Right ventricle myocardium inferior (tissue), 1 donor: ENCODE measurements around the gene HDAC6. TPM values are rescaled to one million over a fixed set of nuclear protein-coding genes. Genes with fewer than 3 reads are reported as not detected.

Experiments
- ATAC-seq: fragments of 200-7000 bp; cut with Tn5 transposase; one replicate; pipeline ENCODE4 v1.9.1; 2020; ENCODE audit warnings: mild to moderate bottlenecking, moderate library complexity
- DNase-seq: peaks from one replicate; pipeline ENCODE4 v3.0.0; 2021; ENCODE audit errors: missing footprints
- intact Hi-C: fragments of 100-400 bp; cut with DNase I; formaldehyde crosslinking; loops from one replicate; pipeline ENCODE4 v1.11.0; 2022
- total RNA-seq: library from RNA; stranded (reverse); fragmentation: NEBNext Ultra II Directional; extraction: Animal tissue kit (Norgen Biotek cat#: 25700); gene quantifications from one replicate; pipeline ENCODE4 v1.2.1, GENCODE V29; 2021
- donor health status: DM: no; HTN: yes; CAD: no; lungs with severe emphysema.

The HDAC6 gene
- total RNA-seq, 1 donor from 2014 or later, result 37.3 TPM

DNA sequence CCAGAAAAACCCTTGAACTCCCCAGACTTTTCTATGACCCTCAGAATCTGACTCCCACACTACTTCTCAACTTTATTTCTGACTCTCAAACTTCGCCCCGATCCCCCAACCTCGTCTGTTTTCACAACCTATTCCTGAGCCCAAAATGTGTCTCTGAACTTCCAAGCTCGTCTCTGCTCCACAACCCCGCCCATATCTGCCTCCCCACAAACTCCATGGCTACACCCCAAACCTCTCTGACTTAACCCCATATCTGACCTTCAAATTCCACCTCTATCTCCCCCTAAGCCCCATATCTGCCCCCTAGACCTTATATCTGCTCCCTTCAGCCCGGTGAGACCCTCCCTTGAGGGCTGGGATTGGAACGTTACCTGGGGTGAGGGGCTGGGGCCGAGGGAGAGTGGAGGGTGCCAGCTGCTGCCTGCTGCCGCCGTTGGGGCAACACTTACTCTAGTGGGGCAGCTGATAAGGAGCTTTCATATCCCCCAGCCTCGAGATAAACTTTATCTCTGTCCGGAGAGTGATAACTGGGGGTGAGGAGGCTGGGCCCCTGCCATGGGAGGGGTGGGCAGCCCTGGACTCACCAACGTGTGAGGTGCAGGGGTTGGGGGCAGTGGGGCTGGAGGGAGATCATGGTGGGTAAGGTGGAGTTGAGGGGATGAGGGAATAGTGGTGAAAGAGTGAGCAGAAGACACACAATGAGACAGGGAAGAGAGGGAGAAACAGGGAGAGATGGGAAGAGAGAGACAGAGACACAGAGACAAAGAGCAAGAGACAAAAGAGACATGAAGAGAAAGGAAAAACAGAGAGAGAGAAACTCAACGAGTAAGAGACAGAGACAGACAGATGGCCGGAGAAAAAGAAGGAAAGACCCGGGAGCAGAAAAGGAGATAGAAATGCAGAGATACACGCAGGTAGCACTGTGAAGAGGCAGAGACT, 14.1 kb upstream of the HDAC6 start:
- DNase-seq, result no peak
- intact Hi-C loops, result no loop called here
- ATAC-seq, result no peak

- intact Hi-C loops, result no loop called here
- ATAC-seq, result no peak
- no peak for DNase-seq
Measured at GRCh38 chrX:48789366-48790220, 12.3 kb upstream of the HDAC6 start.

GRCh38 chrX:48790477-48790876, 11.4 kb upstream of the HDAC6 start:
- ATAC-seq, result no peak
- no peak for DNase-seq

DNA sequence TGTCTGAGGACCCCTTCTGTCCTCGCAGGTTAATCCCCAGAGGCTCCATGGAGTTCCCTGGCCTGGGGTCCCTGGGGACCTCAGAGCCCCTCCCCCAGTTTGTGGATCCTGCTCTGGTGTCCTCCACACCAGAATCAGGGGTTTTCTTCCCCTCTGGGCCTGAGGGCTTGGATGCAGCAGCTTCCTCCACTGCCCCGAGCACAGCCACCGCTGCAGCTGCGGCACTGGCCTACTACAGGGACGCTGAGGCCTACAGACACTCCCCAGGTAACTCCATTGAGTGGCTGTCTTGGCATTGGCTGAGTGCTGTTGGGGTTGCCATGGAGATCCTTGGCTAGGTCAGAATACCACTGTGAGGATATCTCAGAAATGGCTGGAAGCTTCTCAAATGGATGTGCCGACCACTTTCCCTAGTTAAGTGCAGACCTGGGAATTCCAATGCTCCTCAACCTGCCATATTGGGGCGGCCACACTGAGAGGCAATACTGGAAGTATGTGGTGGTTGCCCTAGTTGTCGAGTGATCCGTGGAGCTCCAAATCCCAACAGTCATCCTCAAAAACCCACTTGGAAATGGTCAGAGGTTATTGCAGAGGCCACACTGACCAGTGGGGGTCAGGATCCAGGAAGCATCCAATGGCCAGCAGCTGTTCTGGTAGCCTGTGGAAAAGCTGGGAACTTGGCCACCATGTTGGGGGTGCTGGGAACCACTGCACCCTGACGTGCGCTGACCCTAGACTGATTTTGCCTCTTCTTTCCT, 10.6 kb upstream of the HDAC6 start:
- intact Hi-C loops, result no loop called here

More at GRCh38 chrX:48790477-48790876, 11.4 kb upstream of the HDAC6 start:
- intact Hi-C loops, result no loop called here

GRCh38 chrX:48792219-48792618, 9.6 kb upstream of the HDAC6 start:
- DNase-seq, result no peak
- ATAC-seq, result no peak
- intact Hi-C loops, result no loop called here

More for the DNA sequence above, 10.6 kb upstream of the HDAC6 start:
- ATAC-seq (no peak), DNase-seq (no peak)

GRCh38 chrX:48793935-48794334, 7.9 kb upstream of the HDAC6 start:
- DNase-seq (no peak), ATAC-seq (no peak)
- intact Hi-C loops, result no loop called here

DNA sequence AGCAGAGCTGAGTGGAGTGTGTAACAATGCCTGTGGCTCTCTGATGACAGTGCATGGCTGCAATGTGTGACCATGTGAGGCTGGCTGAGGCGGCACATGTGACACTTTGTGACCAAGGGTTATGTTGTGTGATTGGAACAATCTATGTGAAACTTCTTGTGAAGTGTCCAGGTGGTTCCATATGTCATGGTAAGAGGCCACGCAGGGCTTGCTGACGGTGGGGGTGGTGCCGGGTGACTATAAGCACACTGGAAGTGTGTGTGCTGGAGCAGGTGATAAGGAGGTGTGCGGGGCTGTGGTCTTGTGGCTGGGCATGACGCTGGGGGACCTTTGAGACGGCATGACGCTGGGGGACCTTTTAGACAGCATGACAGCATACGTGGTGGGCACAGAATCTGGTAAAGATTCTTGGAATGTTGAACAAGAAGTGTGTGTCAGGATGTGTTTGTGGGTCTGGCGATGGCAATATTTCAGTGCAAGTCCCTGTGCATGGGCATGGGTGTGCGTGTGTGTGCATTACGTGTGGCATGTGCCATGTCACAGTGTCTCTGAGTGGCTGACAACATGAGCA, 7.4 kb upstream of the HDAC6 start:
- DNase-seq, result no peak
- intact Hi-C loops, result no loop called here
- ATAC-seq, result no peak

DNA sequence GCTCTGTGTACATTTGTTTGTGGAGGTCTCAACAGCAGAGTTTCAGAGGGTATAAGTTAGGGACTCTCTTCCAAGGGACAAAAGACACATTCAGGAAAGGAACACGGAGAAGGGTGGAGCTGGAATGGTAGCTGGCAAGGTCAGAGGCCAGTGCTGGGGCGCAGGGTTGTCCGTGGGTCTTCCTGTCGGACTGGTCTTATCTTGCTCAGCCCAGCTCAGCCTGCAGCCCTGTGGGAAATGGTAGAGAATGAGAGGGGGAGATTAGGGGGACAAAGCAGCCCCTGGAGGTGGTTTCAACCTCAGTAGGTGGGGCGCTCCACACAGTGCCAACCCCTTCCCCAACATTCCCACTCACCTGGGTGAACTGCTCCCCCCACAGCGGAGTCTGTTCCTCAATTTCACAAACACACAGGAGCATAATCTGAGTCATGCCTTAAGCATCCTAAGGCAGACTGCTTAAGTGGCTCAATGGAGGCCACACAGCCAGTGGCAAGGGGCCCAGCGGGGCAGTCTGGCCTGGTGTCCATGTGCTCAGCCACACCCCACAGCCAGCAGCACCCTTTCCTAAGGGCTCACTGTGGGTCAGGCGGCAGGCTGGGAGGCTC, 6.9 kb upstream of the HDAC6 start:
- DNase-seq, result no peak
- no peak for ATAC-seq
- intact Hi-C loops, result no loop called here

DNA sequence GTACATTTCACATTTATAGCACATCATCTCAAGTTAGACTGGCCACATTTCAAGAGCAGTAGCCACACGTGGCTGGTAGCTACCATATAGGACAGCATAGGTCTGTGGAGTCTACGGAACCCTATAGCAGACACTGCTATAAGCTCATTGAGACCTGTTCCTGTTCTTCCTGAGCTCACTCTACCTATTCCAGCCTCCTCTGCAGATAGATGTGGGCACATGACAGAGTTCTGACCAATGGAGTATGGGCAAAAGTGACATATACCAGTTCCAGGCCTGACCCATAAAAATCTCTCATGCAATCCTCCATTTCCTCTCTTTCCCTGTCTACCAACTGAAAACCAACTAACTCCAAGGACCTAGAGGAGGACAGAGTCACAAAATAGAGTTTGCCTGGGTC, 3.5 kb upstream of the HDAC6 start:
- DNase-seq (no peak), ATAC-seq (no peak)
- intact Hi-C loops, result no loop called here

- intact Hi-C loops, result loop anchor here (2.0 to 5.0 kb wide), 3 partner anchors 64 to 382 kb away; partner anchors contain the start of gene OTUD5
- DNase-seq (no peak), ATAC-seq (no peak)
Measured at GRCh38 chrX:48800574-48801279, 1.1 kb upstream of the HDAC6 start.

- peak; percentile 59 for ATAC-seq
- peak; percentile 91 for DNase-seq
- intact Hi-C loops, result loop anchor here (2.0 to 5.0 kb wide), 3 partner anchors 95 to 380 kb away; partner anchors contain the start of genes OTUD5, PQBP1 and TIMM17B
Measured at GRCh38 chrX:48802089-48802904, 430 bp downstream of the HDAC6 start.

DNA sequence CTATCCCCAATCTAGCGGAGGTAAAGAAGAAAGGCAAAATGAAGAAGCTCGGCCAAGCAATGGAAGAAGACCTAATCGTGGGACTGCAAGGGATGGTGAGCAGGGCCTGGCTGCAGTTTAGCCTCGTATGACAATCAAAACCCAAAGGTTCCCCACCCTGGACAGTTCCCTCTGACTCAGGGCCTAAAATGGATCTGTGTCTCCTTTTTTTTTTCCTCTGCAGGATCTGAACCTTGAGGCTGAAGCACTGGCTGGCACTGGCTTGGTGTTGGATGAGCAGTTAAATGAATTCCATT, 986 bp downstream of the HDAC6 start:
- DNase-seq (no peak), ATAC-seq (no peak)
- intact Hi-C loops, result loop anchor here (2.0 to 5.0 kb wide), 3 partner anchors 94 to 379 kb away; partner anchors contain the start of genes OTUD5, PQBP1 and TIMM17B

DNA sequence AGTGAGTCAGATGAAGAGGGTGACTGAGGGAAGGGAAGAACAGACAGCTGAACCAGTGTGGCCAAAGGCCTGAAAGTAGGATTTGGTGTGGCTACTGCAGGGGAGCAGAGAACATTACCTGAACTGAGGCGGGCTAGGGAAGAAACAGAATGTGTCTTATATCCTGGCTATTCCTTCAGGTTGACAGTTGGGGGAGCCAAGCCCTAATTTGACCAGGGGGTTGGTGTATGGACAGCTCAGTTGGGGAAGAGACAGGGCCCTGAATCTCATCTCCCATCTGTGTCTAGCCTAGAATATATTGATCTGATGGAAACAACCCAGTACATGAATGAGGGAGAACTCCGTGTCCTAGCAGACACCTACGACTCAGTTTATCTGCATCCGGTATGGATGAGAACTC, 4.2 kb downstream of the HDAC6 start:
- no peak for DNase-seq
- intact Hi-C loops, result no loop called here
- no peak for ATAC-seq

DNA sequence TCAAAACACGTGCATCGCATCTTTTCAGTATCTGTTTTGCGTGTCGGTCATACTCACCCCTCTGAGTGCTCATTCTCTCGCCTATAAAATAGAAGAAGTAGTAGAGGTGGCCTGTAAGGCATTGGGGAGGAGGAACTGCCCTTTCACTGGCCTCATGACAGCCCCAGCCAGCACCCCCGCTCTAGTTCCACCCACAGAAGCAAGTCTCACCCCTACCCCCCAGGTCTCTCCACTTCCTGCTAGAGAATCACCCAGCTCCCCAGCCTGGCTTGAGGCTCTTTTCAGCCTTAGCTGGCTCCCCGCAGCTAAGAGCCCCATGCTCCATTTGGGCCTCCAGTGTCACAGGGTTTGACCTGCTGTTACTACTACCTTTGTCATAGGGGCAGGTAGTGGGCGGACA, 11.8 kb downstream of the HDAC6 start:
- DNase-seq (no peak), ATAC-seq (no peak)
- intact Hi-C loops, result no loop called here

DNA sequence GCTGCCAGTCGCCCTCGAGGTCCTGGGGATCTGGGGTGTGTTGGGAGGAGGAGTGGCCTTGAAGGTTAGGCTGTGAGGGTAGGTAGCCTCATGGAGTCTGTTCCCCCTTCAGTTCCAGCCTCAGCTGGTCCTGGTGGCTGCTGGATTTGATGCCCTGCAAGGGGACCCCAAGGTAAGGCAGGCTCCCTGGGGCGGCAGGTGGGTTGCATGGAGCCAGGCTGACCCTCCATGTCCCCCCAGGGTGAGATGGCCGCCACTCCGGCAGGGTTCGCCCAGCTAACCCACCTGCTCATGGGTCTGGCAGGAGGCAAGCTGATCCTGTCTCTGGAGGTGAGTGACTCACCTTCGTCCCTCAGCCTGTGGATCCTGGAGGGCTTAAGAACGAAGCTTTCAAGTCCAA, 12.9 kb downstream of the HDAC6 start:
- ATAC-seq, result no peak
- intact Hi-C loops, result no loop called here

GRCh38 chrX:48815266-48815665, 13.4 kb downstream of the HDAC6 start:
- no peak for DNase-seq
- intact Hi-C loops, result no loop called here
- ATAC-seq, result no peak

More for the DNA sequence above, 12.9 kb downstream of the HDAC6 start:
- DNase-seq, result no peak
